NCI-H526 (cell line): ENCODE data around the gene HOXD13.

Experiments
- DNase-seq, 2 experiments: peaks; one replicate each; lab custom pipeline; 2025; lab: John Stamatoyannopoulos, UW

HOXD13 gene

DNA sequence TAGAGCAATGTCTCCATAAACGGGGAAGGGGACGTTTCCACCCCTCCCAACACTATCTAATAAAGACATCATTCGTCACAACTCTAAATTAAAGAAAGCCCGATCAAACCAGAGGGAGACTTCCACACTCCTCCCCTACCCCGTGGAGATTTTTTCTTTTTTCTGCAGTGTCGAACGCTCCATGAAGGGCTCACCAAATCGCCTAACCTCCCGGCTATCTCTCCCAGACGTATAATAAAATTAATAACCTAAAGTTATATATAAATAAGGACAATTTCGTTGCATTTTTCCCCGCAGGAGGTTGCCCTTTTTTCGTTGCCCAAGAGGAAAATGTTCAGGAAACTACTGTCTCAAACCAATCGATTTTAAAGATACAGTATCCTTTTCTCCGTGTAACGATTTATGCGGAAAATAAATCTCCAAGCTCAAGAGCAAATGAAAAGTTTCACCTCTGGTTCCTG is 11.1 kb upstream of the HOXD13 start:
- DNase-seq, result no peak

- DNase-seq, result no peak
Observed at GRCh38 chr2:176081837-176082524, 10.5 kb upstream of the HOXD13 start.

DNA sequence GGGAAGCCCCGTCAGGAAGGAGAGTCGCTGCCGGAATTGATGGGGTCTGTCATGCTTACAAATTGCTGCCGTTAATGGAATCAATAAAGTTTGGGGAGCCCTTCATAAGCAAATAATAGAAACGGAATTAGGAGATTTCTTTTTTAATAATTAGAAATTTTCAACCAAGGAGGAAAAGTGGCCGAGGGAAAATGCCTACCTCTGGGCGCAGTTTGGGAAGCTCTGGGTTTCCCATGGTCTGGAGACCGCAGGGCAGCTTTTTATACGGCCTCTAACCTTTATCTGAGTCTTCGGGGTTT is 10.0 kb upstream of the HOXD13 start:
- DNase-seq, result no peak

GRCh38 chr2:176082824-176083751 is 9.4 kb upstream of the HOXD13 start:
- DNase-seq, result no peak

DNA sequence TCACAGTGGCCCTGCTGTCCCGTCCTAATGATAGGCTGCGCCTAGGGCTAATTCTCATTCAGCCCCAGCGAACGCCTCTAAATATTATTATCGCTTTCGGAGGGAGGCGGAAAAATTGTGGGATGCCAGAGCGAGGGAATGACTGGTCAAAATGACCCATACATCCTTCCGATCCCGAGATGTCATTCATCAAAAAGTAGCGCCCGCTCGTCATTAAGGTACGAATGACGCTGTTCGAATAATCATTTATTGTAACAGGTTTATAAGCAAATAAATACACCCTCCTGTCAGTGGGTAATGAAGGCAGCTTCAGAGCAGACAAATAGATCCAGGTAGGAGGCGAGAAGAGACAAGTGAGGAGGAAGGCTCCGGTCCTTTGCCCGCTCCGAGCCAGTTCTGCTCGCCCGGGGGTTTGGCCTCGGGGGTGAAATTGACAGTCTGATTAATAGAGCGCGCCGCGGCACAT is 8.7 kb upstream of the HOXD13 start, which contains the start of gene EVX2:
TSS of gene EVX2 (minus strand) at position 167 of the 466 bp plus-strand sequence. CDS start 186 bp downstream, outside the sequence.
- no peak for DNase-seq

- peak in 1 of 2 experiments; percentile 51 for DNase-seq
Observed at GRCh38 chr2:176084611-176085119, 7.9 kb upstream of the HOXD13 start.

GRCh38 chr2:176085120-176085788 is 7.3 kb upstream of the HOXD13 start:
- DNase-seq, result peak in 1 of 2 experiments; percentile 79

DNA sequence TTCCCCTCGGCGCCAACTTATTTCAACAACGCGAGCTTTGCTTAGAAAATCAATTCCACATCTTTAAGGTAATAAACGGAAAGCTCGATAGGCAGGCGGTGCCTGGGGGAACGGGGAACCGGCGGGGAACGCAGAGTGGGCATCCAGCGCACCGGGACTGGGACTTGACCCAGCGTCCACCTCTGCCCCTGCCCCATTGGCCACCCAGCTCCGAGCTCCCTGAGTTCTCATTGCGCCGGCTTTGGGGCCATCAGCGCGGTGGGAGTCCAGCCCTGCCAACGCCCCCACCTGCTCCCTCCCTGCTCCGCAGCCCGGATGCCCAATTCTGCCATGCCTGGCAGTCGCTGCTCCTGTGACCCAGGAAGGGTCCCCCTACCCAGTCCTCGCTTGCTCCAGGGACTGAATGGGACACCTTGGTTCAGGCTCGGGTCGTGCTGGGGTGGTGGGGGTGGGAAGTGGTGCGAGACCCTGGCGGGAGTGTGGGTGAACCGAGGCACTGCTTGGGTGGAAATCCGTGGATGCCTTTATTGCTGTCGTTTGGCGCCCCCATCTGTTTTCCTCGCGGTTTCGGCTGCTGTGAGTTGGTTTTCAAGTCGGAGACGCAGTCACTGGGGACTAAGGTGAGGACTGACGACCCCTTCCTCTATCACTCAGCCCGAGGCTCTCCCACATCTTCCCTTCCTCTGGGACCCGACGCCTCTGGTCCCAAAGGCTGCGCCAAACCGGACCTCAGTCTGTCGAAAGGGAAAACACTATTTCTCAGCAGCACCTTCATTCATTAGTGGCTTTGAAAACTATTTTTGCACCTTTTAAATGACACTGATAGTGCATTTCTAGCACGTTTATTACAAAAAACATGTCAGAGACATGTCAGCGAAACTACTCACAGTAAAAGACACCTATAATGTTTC is 6.4 kb upstream of the HOXD13 start:
- DNase-seq, result peak; percentile 58 to 88

DNA sequence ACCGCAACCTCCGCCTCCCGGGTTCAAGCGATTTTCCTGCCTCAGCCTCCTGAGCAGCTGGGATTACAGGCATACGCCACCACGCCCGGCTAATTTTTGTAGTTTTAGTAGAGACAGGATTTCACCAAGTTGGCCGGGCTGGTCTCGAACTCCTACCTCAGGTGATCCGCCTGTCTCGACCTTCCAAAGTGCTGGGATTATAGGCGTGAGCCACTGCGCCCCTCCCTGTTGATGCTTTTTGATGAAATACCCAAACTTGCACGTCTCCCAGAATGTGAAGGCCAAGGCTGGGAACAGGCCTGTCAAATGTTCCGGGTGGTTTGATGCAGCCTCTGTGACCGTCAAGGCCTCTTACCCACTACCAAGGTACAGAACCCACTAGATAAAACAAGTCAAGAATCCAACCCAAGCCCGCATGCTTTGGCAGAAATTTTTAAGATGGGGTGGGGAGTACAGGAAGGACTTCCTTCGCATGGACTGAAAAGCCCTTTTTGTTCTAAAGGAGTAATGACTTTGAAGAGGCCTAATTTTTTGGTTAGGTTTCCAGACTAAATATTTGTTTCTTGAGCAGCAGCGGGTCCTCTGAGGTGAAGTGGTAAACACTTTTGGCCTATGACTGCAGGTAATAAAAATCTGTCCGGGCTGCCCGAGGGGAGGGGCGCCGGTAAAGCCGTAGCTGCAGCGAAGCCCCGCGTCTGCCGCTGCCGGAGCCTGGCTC is 5.0 kb upstream of the HOXD13 start:
- no peak for DNase-seq

GRCh38 chr2:176088048-176088936 is 4.2 kb upstream of the HOXD13 start:
- DNase-seq, result peak; percentile 48 to 87

- no peak for DNase-seq
Observed at GRCh38 chr2:176088937-176089842, 3.3 kb upstream of the HOXD13 start.

GRCh38 chr2:176089843-176090395 is 2.6 kb upstream of the HOXD13 start:
- DNase-seq, result no peak

DNA sequence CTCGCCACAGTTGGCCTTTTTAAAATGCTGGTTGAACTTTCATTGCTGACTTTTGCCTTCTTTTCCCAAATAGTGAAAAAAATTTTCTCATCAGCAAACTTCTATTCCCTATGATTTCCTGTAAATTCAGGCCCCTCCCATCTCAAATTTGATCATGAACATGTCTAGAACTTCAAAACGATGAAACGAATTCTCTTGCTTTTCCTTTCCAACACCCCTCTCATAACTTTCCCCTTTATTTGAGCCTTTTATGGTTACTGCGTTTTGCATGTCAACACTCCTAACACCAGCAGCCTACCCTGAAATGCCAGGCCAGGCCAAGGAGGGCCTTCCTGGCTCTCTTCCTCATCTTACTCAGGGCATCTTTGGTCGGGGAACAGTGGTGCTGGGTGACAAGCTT is 1.7 kb upstream of the HOXD13 start:
- DNase-seq, result no peak

- DNase-seq, result no peak
Observed at GRCh38 chr2:176091329-176092258, 927 bp upstream of the HOXD13 start.

DNA sequence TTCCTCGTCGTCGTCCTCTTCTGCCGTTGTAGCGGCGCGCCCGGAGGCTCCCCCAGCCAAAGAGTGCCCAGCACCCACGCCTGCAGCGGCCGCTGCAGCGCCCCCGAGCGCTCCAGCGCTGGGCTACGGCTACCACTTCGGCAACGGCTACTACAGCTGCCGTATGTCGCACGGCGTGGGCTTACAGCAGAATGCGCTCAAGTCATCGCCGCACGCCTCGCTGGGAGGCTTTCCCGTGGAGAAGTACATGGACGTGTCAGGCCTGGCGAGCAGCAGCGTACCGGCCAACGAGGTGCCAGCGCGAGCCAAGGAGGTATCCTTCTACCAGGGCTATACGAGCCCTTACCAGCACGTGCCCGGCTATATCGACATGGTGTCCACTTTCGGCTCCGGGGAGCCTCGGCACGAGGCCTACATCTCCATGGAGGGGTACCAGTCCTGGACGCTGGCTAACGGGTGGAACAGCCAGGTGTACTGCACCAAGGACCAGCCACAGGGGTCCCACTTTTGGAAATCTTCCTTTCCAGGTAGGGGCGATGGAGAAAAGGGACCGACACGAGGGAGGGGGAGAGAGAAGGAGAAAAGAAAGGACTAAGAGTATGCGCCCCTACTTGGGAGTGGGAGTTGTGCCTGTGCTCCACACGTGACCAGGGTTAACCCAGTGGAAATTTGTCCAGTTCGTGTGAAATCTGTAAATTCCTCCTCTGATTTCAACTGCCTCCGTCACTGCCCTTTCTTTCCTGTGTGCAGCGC is 800 bp downstream of the HOXD13 start:
- DNase-seq, result peak in 1 of 2 experiments; percentile 46

- no peak for DNase-seq
Observed at GRCh38 chr2:176093898-176094249, 1.4 kb downstream of the HOXD13 start.
